ENCODE results near the gene ARHGEF10L.

DNA sequence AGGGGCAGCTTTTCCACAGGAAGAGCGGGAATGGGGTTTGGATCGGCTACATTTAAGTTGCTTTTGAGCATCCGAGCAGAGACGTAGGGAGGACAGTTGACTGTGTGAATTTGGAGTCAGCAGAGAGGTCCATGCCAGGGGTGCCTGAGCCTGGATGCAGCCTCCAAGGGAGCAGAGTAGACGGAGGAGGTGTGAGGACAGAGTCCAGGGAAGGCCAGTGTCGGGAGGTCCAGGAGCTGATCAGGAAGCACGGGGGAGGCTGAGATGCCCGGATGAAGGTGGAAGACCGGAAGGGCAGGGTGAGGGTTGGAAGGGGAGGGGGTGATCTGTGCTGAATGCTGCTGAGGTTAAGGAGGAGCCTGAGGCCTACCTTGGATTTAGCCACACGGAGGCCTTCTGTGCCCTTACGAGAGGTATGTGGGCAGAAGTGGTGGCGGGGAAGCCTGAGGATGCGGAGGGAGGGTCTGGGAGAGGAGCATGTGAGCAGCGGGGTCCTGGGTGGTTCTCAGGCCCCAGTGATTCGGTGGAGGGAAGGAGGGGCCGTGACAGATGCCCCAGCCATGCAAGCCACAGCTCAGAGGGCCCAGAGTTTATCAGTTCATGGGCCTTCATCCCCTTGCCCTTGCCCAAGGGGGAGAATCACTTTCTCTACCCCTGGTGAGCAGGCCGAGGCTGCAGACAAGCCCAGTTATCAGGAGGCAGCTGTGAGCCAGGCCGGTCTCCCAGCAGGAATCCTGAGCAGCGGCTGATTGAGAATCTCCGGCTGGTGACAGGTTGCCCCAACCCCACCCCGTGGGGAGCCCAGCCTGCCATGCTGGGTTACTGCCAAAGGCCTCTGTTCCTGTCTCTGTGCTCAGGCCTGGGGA lies 161.7 kb downstream of the ARHGEF10L start:
- no peak for TF ChIP-seq POLR2A (IDR thresholded peaks at IDR 0.05)
- TF ChIP-seq, protein P1, sequence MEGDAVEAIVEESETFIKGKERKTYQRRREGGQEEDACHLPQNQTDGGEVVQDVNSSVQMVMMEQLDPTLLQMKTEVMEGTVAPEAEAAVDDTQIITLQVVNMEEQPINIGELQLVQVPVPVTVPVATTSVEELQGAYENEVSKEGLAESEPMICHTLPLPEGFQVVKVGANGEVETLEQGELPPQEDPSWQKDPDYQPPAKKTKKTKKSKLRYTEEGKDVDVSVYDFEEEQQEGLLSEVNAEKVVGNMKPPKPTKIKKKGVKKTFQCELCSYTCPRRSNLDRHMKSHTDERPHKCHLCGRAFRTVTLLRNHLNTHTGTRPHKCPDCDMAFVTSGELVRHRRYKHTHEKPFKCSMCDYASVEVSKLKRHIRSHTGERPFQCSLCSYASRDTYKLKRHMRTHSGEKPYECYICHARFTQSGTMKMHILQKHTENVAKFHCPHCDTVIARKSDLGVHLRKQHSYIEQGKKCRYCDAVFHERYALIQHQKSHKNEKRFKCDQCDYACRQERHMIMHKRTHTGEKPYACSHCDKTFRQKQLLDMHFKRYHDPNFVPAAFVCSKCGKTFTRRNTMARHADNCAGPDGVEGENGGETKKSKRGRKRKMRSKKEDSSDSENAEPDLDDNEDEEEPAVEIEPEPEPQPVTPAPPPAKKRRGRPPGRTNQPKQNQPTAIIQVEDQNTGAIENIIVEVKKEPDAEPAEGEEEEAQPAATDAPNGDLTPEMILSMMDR (IDR thresholded peaks at IDR 0.05), result no peak
